NCI-H526 (cell line): Measurements from ENCODE around the gene KIFC1.
A peak's percentile ranks its signal among the peaks of the same experiment; 100 is the strongest.

Experiments used
- DNase-seq, 2 experiments: peaks; one replicate each; lab custom pipeline; 2025; lab: John Stamatoyannopoulos, UW

KIFC1 gene

DNA sequence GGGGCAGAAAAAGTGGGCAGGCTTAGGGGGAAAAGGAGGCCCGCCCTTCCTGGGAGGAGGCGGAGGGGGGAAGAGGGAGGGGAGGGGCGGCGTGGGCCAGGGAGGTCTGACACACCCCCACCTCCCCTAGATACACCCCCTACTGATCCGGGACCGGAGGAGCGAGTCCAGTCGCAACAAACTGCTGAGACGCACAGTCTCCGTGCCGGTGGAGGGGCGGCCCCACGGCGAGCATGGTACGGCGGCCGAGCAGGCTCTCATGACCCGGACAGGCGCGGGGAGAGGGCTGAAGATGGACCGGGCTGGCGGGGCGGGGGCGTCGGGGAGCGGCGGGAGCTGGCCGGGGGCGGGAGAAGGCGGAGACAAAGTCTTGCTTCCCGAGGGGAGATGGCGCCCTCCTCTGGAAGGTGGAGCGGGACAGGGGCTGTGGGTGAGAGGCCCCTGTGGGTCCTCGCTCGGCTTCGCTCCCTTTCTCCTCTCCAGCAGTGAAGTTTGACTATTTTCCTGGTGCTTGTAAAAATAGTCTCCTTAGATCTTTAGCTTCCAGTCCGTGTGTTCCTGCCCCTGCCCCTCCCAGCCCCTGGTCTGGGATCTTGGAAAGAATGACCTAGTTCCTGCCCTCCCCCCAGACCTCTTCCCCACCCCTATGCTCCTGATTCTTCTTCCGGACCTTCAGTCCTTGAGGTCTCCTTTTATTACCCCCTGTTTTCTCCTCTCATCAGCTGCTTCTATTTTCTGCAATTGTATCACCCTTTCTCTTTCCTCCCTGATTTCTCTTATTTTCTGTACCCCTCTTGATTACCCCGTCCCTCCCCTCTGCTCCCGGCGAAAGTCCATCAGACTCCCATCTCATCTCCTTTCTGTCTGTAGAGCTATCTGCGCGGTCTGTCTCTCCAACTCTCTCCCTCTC is 34.3 kb downstream of the KIFC1 start:
- DNase-seq, result peak; percentile 49 to 93

DNA sequence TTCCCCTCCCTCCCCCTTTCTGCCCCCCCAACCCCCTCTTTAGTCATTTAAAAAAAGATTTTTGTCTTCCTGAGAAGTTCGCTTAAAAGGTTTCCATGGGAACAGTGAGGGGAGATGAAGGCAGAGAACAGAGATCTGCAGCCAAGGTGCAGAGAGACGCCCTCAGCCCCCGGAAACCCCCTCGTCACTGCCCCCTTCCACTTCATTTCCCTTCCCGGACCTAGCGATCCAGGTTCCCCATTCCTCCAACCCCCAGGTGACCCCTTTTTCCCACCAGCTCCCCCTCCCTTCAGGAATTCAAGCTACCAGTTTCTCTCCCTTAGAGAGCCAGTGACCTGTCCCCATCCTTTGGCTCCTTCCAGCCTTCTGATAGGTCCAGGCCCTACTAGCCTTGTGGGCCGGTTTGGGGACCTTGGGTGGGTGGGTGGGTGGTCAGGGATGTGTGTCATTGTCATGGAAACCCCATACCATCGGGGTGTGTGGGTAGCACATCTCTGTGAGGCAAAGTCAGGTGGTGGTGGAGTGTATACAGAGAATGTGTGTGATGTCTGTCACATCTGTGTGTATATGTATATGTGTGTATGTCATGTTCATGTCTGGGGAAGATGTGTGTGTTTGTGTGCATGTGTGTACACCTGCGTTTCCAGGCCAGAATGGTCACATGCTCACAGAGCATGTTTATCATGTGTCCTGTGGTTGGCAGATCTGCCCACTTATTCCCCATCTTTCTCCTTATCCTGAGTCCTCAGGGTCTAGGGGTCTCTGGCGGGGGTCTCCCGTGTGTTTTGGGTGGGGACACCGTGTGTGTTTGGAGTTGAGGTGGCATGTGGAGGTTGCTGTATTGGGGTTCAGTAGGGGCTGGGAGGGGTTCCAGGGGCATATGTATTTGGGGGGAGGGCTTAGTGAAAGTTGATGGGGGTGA is 35.2 kb downstream of the KIFC1 start:
- peak in 1 of 2 experiments; percentile 23 for DNase-seq

DNA sequence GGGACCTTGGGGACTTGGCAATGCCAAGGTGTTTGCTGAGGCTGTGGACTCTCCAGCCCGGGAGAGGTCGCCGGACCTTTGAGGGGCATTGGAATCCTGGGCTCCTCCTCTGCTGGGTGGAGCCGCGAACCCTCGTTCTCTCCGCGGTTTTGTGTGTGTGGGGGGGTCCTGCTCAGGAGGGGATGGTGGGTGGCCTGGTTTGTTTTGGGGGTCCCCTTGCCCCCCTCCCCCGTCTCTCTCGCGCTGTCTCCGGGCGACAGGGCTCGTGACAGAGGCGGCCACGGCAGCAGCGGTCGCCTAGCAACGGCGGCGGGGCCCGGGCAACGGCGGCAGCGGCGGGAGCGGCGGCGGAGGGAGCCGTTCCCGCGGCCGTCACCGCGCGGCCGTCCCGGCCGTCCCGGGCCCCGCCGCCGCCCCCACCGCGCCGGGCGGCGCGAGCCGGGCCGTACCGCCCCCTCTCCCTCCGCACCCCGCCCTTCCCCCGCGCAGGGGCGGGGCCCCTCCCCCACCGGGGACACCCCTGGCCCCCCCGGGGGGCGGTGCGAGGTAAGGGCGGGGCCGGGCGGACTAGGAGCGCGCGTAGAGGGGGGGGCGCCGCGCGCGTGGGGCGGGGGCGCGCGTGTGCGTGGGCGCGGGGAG is 36.1 kb downstream of the KIFC1 start:
- peak in 1 of 2 experiments; percentile 56 for DNase-seq

DNA sequence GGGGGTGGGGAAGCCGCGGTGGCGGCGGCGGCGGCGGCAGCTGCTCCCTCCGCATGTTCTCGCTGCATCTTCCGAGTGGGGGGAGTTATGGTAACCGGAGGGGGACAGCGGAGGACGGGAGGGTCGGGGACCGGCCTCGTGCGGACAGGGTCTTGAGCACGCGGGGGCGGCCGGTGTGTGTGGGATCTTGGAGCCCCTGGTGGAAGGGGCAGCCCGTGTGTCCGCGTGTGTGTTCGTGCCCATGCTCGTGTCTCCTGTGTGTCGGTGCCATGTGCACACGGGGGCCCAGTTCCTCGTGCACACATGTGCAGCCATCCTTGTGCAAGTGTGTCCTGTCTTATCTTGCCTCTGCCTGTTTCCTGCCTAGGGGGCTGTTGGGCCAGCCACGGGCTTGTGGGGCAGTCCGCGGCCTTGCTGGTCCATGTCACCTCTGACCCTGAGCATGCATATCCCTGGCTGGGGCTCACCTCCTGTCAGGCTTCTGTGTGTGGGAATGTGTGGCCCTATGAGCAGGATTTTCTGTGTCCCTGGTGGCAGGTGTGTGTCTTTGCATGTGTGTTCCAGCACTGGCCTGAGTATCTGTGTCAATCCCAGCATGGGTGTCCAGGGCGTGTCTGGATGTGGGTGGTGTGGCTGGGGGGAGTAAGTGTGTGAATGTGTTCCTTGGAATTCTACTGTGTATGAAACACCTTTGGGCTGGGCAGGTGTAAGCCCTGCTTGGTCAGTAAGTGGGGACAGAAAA is 36.8 kb downstream of the KIFC1 start:
- peak; percentile 39 to 65 for DNase-seq

DNA sequence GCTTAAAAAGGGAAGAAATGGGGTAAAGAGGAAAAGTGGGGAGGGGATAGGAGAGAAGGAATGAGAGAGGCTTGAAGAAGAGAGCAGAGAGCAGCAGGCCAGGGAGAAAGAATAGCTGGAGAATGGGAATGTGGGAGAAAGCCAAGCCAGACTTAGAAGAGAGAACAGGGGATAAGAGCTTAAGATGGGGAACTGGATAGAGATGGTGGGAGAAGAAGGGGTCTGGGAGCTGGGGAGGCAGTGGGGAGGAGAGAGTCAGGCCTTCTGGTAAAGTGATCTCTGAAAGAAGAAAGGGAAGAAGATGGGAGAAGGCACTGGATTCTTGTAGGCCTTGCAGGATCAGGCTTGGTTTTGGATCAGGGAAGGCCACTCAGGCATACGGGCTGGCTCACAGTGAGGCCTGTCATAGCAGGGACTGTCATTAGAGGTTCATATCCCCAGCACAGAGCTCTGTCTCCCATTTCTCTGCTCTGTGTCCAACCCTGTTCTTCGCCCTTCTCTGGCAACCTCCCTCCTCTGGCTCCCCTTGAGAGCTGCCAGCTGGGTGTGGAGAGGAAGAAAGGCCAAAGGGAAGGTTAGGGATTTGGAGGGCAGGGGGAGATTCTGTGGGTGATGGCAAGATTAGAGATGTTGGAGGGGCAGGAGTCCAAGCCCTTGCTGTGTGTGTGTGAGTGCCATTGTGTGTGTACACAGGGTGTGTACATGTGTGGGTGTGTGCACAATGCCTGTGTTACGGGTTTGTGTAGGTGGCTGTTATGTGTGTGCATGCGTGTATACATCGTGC is 37.5 kb downstream of the KIFC1 start:
- no peak for DNase-seq

DNA sequence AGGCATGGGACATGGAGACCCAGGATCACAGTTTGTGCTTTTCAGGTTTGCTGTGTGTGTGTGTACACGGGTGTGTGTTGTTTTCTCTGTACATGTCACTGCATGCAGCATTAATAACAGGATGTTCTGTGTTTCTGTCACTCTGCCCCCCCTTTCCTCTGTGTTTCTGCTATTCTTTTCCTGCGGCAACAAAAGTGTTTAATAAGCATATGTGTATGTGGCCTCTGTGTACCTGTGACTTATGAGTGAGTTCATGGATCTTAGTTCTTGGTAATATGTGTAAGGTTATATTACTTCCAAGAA is 38.1 kb downstream of the KIFC1 start:
- no peak for DNase-seq

DNA sequence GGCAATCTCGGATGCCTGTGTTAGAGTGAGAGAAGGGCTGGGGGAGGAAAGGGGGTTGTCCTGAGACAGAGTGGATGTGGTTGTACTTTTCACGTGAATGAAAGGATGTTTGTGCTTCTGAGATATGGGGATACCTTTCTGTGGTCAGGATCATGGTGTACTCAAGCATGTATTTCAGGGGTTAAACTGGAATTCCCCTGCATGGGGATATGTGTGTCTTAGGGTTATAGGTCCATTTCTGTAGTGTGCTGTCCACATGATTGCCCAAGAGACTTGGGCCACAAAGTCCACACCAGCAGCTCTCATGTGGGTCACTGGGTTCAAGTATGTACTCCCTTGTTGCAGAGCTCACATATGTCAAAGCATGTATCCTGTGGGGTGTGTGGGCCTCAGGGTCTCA is 38.7 kb downstream of the KIFC1 start:
- DNase-seq, result no peak

DNA sequence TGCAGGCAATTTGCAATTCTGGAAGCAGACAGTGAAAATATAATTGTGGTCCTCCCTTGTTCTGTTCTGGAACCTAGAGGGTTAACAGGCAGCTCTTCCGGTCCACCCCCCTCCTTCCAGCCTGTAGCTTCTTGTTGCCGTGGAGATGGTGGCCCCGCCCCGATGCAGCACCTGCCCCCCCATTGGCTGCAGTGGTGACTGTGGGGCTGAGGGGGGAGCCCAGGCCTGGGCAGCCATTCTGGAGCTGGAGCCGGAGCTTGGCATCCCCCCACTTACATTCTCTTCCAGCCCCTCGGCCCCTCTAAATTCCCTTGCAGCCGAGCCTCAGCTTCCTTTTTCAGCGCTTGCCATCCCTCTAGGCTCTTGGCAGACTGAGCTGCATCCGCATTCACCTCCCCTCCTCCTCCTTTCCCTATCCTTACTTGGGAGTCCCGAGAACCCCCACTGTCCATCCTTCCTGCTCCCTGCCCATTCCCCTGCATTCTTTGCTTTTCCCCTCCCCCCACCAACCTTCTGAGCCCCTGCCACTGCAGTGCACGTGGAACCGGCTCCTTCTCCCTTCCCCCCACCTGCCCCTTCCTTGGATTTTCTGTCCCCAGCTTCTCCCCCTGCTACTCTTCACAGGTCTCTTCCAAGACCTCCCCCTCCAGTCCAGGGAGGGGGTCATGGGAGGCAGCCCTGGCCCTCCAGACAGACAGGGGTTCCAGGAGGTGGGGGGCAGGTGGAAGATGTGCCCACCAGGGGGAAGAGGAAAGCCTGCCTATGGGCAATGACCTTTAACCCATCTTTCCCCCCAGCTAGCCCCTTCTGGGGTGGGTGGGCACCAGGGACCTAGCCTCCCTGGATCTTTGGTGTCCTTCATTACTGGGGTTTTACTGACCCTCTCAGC is 39.6 kb downstream of the KIFC1 start:
- DNase-seq, result peak; percentile 20 to 52

DNA sequence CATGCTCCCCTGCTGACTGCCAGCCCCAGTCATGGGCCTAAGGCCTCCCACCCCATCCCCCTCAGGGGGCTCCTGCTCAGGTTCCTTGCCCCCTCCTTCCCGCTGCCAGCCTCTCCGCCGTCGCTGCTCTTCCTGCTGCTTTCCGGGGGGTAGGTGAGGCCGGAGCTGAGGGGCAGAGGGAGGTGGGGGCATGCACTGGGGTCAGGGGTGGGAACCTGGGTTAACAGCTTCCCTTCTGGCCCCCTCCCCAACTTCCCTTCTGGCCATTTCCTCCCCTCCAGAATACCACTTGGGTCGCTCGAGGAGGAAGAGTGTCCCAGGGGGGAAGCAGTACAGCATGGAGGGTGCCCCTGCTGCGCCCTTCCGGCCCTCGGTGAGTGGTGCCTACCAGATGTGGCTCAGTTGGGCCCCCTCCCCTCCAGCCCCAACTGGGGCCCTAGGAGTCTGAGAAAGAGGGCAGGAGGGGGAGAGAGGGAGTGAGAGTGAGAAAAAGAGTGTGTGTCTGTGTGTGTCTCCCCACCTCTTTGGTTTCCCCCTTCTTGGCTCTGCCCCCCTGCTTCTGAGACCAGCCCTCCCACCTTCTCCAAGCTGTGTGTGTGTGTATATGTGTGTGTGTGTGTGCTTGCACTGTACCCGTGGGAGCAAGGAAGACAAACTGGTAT is 40.4 kb downstream of the KIFC1 start:
- DNase-seq, result no peak

DNA sequence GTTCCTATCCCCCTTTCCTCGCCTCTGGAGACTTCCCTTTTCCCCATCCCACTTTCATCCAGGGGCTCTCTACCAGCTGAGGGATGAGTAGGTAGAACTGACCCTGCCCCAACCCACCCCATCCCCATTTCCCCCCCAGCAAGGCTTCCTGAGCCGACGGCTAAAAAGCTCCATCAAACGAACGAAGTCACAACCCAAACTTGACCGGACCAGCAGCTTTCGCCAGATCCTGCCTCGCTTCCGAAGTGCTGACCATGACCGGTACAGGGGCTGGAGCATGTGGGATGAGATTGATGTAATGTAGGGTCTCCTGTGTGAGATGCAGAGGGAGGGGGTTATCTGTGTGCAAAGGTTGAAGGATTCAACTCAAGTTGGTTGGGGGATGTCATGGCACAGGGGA is 40.9 kb downstream of the KIFC1 start:
- DNase-seq, result no peak

DNA sequence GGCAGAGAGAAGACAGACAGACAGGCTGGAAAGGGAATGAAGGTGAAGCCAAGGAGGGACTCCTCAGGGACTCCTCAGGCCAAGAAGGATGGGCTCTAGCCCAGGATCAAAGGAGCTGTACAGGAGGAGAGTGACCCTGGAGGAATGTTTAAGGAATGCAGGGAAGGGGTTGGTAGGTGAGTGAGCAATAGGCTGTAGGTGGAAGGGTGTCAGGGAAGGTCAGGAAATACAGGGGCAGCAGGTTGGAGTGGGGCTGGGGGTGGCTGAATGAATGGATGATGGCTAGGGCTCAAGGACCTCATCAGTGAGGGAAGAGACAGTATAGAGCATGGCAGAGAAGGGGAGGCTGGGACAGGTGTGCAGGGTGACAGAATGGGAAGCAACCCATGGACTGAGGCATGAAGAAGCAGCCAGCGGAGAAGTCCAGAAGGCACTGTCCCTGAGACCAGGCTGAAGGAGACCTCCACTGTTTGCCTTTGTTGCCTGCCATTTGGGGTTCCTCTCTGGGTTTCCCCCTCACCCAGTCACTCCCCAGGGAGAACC is 41.4 kb downstream of the KIFC1 start:
- DNase-seq, result no peak

DNA sequence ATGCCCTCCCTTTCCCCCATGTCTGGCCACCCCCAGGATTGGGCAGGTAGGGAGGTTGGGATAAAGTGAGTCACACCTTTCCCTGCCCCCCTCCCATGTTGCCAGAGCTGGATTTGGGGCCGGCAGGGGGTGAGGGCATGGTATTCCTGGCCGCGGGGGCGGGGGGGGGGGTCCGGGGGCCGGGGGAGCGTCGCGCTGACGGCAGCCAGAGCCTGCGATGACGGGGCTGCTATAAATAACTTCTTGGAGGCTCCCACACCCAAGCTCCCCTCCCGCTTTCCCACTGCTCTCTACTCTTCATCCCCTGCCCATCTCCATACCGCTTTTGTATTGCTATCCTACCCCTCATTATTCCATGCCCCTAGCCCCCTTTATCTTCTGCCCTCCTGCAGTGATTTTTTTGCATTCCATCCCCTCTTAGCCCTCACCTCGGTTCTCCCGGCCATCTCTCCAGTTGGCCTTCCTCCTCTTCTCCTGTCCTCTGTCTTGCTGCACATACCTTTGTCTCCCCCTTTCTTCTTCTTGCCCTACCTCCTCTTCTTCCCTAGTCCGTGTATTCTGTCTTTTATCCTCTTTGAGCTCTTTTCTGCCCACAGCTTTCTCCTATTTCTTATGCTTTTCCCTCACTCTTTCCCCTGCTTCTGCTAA is 42.0 kb downstream of the KIFC1 start:
- no peak for DNase-seq

DNA sequence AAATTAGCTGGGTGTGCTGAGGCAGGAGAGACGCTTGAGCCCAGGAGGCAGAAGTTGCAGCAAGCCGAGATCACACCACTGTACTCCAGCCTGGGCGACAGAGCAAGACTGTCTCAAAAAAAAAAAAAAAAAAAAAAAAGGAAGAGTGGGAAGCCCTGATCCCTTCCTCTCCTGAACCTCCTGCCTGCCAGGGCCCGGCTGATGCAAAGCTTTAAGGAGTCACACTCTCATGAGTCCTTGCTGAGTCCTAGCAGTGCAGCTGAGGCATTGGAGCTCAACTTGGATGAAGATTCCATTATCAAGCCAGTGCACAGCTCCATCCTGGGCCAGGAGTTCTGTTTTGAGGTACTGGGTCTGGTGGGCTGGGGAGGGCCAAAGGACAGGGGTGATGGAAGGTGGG is 43.3 kb downstream of the KIFC1 start:
- DNase-seq, result no peak

DNA sequence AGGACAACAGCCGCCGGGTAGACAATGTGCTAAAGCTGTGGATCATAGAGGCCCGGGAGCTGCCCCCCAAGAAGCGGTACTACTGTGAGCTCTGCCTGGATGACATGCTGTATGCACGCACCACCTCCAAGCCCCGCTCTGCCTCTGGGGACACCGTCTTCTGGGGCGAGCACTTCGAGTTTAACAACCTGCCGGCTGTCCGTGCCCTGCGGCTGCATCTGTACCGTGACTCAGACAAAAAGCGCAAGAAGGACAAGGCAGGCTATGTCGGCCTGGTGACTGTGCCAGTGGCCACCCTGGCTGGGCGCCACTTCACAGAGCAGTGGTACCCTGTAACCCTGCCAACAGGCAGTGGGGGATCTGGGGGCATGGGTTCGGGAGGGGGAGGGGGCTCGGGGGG is 46.0 kb downstream of the KIFC1 start:
- no peak for DNase-seq

DNA sequence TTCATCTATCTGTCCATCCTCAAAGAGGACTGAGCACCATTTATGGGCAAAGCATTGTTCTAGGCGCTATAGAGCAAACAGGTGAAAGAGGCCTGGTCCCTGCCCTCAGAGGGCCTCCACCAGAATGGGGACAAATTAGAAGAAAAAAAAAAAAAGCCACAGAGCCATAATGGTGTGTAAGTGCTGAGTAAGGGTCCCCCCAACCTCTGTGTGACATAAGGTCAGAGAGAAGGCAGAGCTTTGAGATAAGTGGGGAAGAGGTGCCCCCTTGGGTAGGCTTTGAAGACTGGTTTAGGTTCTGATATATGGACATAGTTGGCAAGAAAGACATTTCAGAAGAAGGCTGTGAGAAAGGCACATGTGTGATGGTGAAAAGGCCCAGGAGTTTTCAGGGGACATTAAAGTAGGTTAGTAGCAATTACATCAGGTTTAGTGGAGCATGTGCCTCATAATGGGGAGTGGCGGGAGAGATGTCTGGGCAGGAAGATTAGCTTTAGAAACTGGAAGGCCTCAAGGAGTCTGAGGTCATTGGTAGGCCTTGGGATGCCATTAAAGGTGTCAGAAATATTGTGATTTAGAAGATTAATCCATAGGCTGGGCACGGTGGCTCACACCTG is 47.5 kb downstream of the KIFC1 start:
- no peak for DNase-seq

DNA sequence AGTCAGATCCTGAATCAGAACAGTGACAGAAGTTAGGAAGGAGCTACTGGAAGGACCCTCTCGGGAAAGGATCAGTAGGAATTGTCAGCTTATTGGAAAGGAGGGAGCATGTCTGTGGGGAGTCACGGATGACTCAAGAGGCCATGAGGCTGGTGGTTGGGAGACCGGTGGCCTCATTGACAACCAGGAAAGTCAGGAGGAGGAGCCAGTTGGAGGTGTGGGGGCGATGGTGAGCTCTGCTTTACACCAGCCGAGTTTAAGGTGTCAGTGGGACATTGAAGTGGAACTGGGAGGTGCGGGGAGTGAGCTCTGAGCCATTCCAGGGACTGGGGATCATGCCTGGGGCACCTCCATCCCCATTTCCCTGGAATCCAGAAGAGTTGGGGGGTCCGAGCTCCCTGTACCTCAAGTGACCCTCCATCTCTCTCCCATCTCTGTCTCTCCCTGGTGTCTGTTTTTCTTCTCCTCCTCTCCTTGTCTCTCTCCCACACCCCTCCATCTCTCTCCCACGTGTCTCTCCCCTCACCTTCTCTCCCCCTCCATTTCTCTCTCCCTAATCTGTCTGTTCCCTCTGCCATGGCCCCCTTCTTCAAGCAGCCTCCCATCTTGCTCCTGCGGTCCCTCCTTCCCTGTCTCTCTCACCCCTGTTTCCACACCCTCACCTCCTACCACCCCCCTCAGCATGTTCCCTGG is 48.5 kb downstream of the KIFC1 start:
- no peak for DNase-seq

DNA sequence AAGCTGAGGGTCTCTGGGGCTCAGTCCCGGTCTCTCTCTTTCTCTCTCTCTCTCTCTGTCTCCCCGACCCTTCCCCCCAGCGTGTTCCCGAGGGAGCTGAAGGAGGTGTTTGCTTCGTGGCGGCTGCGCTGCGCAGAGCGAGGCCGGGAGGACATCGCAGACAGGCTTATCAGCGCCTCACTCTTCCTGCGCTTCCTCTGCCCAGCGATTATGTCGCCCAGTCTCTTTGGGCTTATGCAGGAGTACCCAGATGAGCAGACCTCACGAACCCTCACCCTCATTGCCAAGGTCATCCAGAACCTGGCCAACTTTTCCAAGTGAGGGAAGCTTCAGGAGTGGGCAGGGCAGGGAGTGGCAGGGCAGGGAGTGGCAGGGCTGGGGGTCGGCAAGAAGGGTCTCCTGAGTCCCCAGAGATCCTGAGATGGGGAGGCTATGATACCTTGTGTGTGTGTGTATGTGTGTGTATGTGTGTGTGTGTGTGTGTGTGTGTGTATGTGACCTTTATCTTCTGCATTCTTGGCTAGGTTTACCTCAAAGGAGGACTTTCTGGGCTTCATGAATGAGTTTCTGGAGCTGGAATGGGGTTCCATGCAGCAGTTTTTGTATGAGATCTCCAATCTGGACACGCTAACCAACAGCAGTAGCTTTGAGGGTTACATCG is 49.2 kb downstream of the KIFC1 start:
- DNase-seq, result no peak
